Fibroblast of lung (primary cell): ENCODE results near the gene CHST12. TPM values are rescaled to one million over a fixed set of nuclear protein-coding genes. Genes with fewer than 3 reads are reported as not detected.
A peak's percentile ranks its signal among the peaks of the same experiment; 100 is the strongest.
"Not testable (repeated sequence)": the region's sequence is repeated elsewhere in the genome, so short reads cannot be mapped to it uniquely, and the experiment has no call there.

Source experiments
- DNase-seq, 2 donors: peaks; one replicate each; pipeline versions ENCODE4 v3.0.0 to v3.0.0-alpha.2; 2010; ENCODE audit warnings: low read depth in 2 of 2
- H2AFZ ChIP-seq: 2 replicates; pipeline ENCODE4 v1.5.1; 2012; ENCODE audit warnings: low read length, control low read depth, inconsistent platforms
- H3K27ac ChIP-seq: 2 replicates; pipeline ENCODE4 v1.5.1; 2011; ENCODE audit warnings: low read length, control low read depth; ENCODE audit not compliant: insufficient read depth
- H3K27me3 ChIP-seq: 2 replicates; pipeline ENCODE4 v1.5.1; 2011; ENCODE audit warnings: mild to moderate bottlenecking, low read length; ENCODE audit not compliant: control insufficient read depth, insufficient read depth
- H3K36me3 ChIP-seq: 2 replicates; pipeline ENCODE4 v1.5.1; 2011; ENCODE audit warnings: low read length; ENCODE audit not compliant: control insufficient read depth, insufficient read depth
- H3K4me1 ChIP-seq: 2 replicates; pipeline ENCODE4 v1.5.1; 2011; ENCODE audit warnings: low read length; ENCODE audit not compliant: control insufficient read depth, insufficient read depth; ENCODE audit errors: extremely low read depth
- H3K4me2 ChIP-seq: 2 replicates; pipeline ENCODE4 v1.5.1; 2011; ENCODE audit warnings: low read length, control low read depth; ENCODE audit not compliant: insufficient read depth; ENCODE audit errors: extremely low read depth
- H3K4me3 ChIP-seq, 4 experiments: fragments of 200-600 bp in 1 of 4; sonication (generic) in 1 of 4; replicated peaks in 1 of 4; 2 replicates each; pipeline ENCODE4 v1.5.1; 2011 to 2016; ENCODE audit warnings: low read length in 4 of 4, low read depth in 3 of 4, mild to moderate bottlenecking in 3 of 4, control low read depth in 2 of 4, inconsistent platforms in 1 of 4, mixed read lengths in 1 of 4; ENCODE audit not compliant: insufficient read depth in 1 of 4; ENCODE audit errors: control extremely low read depth in 1 of 4
- H3K79me2 ChIP-seq: 2 replicates; pipeline ENCODE4 v1.5.1; 2012; ENCODE audit warnings: mild to moderate bottlenecking, low read length, inconsistent platforms; ENCODE audit not compliant: control insufficient read depth, insufficient read depth
- H3K9ac ChIP-seq: 2 replicates; pipeline ENCODE4 v1.5.1; 2011; ENCODE audit warnings: mild to moderate bottlenecking, low read length, control low read depth; ENCODE audit not compliant: insufficient read depth
- H3K9me3 ChIP-seq: 2 replicates; pipeline ENCODE4 v1.5.1; 2012; ENCODE audit warnings: low read depth, low read length; ENCODE audit not compliant: control insufficient read depth, insufficient read depth
- H4K20me1 ChIP-seq: 2 replicates; pipeline ENCODE4 v1.5.1; 2011; ENCODE audit warnings: low read length; ENCODE audit not compliant: control insufficient read depth, insufficient read depth; ENCODE audit errors: extremely low read depth
- EZH2 ChIP-seq: IDR thresholded peaks from 2 replicates; pipeline ENCODE4 v1.5.1; 2012; ENCODE audit warnings: low read length, control low read depth, mild to moderate bottlenecking; ENCODE audit errors: missing control alignments
- polyA plus RNA-seq, 2 donors: library from polyadenylated mRNA; depleted of rRNA in 1 of 2; stranded (reverse) in 1 of 2; unstranded in 1 of 2; fragments of >200 nt; gene quantifications; 2 replicates each; pipeline ENCODE4 v1.2.1, GENCODE V29; 2011 to 2012; ENCODE audit warnings: missing spikeins in 1 of 2
- total RNA-seq: library from RNA; depleted of rRNA; stranded (reverse); fragments of >200 nt; gene quantifications from 2 replicates; pipeline ENCODE4 v1.2.1, GENCODE V29; 2014
- TF ChIP-seq, protein P1 (sequence below), 2 donors: IDR thresholded peaks in 1 of 2; conservative IDR thresholded peaks in 1 of 2; 1 replicate in 1 of 2; 2 replicates in 1 of 2; pipeline ENCODE4 v1.5.1; 2011 to 2012; ENCODE audit warnings: low read length in 2 of 2, control low read depth in 1 of 2, inconsistent platforms in 1 of 2, low read depth in 1 of 2, mild to moderate bottlenecking in 1 of 2

Gene CHST12
- total and polyA plus RNA-seq, 2 donors (not counting 1 experiment from before 2014, with no cell fraction given), result 3.5 to 9.5 TPM

DNA sequence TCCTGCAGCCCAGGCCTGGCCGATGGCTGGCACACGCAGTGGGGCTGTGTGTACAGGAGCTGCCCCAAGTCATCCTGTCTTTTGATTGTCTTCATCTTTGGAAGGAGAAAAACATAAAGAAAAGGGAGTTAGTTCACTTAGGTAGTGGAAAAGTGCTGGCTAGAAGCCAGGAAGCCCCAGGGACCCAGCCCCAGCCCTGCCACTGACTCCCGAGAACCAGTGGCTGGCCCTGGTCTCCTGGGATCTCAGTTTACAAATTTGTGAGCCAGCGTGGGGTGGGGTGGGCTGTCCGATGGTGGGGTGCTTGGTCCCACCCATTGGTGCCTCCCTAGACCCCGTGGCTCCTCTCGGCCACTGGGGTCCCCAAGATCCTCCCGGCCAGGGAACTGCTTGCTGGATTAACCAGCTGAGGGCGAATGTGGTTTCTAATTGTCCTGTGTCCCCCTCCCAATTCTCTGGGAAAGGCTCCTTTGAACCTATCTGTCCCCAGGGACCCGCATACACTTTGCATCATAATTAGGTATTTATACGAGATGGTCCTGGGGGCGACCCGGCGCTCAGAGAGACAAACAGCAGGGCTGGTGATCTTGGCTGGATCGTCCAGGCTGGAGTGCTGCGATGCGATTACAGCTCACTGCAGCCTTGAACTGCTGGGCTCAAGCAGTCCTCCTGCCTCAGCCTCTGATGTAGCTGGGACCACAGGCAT lies 16.3 kb upstream of the CHST12 start:
- Histone ChIP-seq H2AFZ (no peak overlapping the region), H3K4me1 (no peaks in the 10 kb centered on the region), H3K9me3 (no peaks in the 10 kb centered on the region), H3K27me3 (no peaks in the 10 kb centered on the region), H3K4me2 (no peak overlapping the region), H4K20me1 (no peaks in the 10 kb centered on the region), H3K9ac (no peak overlapping the region), H3K36me3 (peaks cover 6% of the 10 kb centered on the region), H3K27ac (no peak overlapping the region), H3K4me3 (no peak overlapping the region), H3K79me2 (no peaks in the 10 kb centered on the region)
- DNase-seq, result no peak
- TF ChIP-seq, protein P1, sequence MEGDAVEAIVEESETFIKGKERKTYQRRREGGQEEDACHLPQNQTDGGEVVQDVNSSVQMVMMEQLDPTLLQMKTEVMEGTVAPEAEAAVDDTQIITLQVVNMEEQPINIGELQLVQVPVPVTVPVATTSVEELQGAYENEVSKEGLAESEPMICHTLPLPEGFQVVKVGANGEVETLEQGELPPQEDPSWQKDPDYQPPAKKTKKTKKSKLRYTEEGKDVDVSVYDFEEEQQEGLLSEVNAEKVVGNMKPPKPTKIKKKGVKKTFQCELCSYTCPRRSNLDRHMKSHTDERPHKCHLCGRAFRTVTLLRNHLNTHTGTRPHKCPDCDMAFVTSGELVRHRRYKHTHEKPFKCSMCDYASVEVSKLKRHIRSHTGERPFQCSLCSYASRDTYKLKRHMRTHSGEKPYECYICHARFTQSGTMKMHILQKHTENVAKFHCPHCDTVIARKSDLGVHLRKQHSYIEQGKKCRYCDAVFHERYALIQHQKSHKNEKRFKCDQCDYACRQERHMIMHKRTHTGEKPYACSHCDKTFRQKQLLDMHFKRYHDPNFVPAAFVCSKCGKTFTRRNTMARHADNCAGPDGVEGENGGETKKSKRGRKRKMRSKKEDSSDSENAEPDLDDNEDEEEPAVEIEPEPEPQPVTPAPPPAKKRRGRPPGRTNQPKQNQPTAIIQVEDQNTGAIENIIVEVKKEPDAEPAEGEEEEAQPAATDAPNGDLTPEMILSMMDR (conservative IDR thresholded peaks at IDR 0.05 in 1 of 2, IDR thresholded peaks at IDR 0.05 in 1 of 2; ENCODE audit: low read depth in 1 of 2, low read length in 2 of 2), result no peak
- no peak for TF ChIP-seq EZH2

DNA sequence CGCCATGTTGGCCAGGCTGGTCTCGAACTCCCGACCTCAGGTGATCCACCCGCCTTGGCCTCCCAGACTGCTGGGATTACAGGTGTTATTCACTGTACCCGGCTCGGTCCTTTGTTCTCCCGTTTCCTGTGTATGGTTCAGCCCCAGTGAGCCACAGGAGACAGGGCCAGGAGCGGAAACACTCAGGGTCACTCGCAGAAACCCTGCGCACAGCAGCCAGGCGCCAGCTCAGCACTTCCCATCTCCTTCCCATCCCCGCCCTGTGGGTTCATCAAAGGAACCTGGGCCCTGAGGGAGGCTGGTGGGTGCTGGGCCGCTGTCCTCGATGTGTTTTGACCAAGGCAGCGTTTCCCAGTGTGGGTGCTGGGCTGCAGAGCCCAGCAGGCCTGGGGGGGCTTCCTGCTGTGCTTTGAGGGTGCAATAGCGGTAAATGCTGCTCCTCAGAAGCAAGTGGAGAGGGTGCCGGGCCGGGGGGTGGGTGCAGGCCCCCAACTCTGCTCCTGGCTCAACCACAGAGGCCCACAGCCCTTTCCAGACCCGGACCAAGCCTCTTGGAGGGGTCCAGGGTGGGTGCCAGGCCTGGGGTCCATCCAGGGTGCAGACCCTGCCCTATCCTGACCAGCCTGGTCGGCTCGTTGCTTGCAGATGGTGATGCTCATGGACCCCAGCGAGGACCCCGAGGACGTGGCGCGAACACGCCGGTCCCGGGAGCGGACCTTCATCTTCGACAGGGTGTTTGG lies 15.3 kb upstream of the CHST12 start:
- Histone ChIP-seq H3K36me3 (peaks cover 3% of the 10 kb centered on the region), H3K27me3 (no peaks in the 10 kb centered on the region), H3K27ac (no peak overlapping the region), H3K9ac (no peak overlapping the region), H3K9me3 (no peaks in the 10 kb centered on the region), H4K20me1 (no peaks in the 10 kb centered on the region), H3K4me1 (no peaks in the 10 kb centered on the region), H3K79me2 (no peaks in the 10 kb centered on the region), H3K4me3 (no peak overlapping the region), H3K4me2 (no peak overlapping the region), H2AFZ (no peak overlapping the region)
- no peak for DNase-seq
- TF ChIP-seq EZH2, result no peak
- TF ChIP-seq, protein P1 (conservative IDR thresholded peaks at IDR 0.05 in 1 of 2, IDR thresholded peaks at IDR 0.05 in 1 of 2; ENCODE audit: low read depth in 1 of 2, low read length in 2 of 2), result no peak

DNA sequence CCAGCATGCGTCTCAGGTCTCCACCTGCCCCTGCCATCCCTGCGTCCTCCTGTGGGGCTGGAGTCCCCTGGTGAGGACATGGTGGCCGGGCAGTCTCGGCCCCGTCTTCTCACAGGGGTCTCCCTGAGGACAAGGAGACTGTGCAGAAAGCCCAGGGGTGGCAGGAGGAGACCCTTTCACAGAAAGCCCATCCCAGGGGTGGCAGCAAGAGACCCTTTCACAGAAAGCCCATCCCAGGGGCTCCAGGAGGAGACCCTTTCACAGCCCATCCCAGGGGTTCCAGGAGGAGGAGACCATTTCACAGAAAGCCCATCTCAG lies 14.8 kb upstream of the CHST12 start:
- H3K79me2 ChIP-seq, result no peaks in the 10 kb centered on the region
- H3K36me3 ChIP-seq, result no peaks in the 10 kb centered on the region
- H3K27me3 ChIP-seq, result no peaks in the 10 kb centered on the region
- H4K20me1 ChIP-seq, result no peaks in the 10 kb centered on the region
- no peaks in the 10 kb centered on the region for H3K9me3 ChIP-seq
- no peak overlapping the region for H3K27ac ChIP-seq
- TF ChIP-seq, protein P1 (conservative IDR thresholded peaks at IDR 0.05 in 1 of 2, IDR thresholded peaks at IDR 0.05 in 1 of 2; ENCODE audit: low read depth in 1 of 2, low read length in 2 of 2), result no peak
- TF ChIP-seq EZH2, result no peak
- H3K4me1 ChIP-seq, result no peaks in the 10 kb centered on the region
- H3K4me3 ChIP-seq, result no peak overlapping the region
- no peak overlapping the region for H2AFZ ChIP-seq
- no peak overlapping the region for H3K4me2 ChIP-seq
- no peak overlapping the region for H3K9ac ChIP-seq
- no peak for DNase-seq

DNA sequence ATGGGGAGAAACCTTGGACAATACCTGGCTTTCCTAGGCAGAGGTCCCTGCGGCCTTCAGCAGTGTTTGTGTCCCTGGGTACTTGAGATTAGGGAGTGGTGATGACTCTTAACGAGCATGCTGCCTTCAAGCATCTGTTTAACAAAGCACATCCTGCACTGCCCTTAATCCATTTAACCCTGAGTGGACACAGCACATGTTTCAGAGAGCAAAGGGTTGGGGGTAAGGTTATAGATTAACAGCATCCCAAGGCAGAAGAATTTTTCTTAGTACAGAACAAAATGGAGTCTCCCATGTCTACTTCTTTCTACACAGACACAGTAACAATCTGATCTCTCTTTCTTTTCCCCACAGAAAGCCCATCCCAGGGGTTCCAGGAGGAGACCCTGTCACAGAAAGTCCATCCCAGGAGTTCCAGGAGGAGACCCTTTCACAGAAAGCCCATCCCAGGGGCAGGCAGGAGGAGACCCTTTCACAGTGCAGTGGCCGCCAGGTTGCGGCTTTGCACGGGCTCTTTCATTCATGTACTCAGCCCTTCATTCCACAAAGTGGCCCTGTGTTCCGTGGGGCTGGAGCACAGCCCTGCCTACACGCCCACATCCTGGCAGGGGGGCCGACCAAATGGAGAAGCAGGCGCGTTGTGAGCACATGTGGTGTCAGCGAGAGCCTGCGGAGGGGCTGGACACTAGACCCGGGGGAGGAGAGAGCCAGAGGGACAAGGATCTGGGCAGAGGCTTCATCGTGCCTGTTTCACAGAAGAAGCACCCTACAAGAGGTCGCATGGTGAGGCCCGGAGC lies 13.2 kb upstream of the CHST12 start:
- H3K79me2 ChIP-seq, H3K9ac ChIP-seq, H3K36me3 ChIP-seq, H3K27ac ChIP-seq, H3K4me3 ChIP-seq, H3K27me3 ChIP-seq, H3K4me1 ChIP-seq, H3K4me2 ChIP-seq, H4K20me1 ChIP-seq, H3K9me3 ChIP-seq, H2AFZ ChIP-seq: not testable (repeated sequence)
- peak in 1 of 2 donors; percentile 67 for DNase-seq
